Fibroblast of pulmonary artery (primary cell): ENCODE data around the gene EMC8.

Experiments
- DNase-seq: peaks from one replicate; pipeline ENCODE4 v3.0.0-alpha.2; 2010; ENCODE audit warnings: low read depth
- H3K4me3 ChIP-seq: replicated peaks from 2 replicates; pipeline ENCODE4 v1.5.1; 2011; ENCODE audit warnings: low read depth, mild to moderate bottlenecking, control low read depth, low read length, moderate library complexity
- CTCF ChIP-seq: IDR thresholded peaks from 2 replicates; pipeline ENCODE4 v1.5.1; 2011; ENCODE audit warnings: mild to moderate bottlenecking, control low read depth, low read length, inconsistent platforms; ENCODE audit errors: missing control alignments

EMC8 gene

GRCh38 chr16:85799497-85800320, at the start of gene EMC8, which contains the start of gene COX4I1:
Gene EMC8, minus strand, starts transcription at chr16:85799544. Its CDS starts 249 bp downstream, at chr16:85799295.
Gene COX4I1, plus strand, starts transcription at chr16:85799695. Its CDS starts 1,511 bp downstream, at chr16:85801206.
- peak within 1 kb of the TSS; percentile 92 for H3K4me3 ChIP-seq
- no peak for TF ChIP-seq CTCF
- peak; percentile 94 for DNase-seq

- H3K4me3 ChIP-seq: no peak overlapping the region
- no peak for DNase-seq
- no peak for TF ChIP-seq CTCF
Measured at GRCh38 chr16:85848986-85849385, 49.6 kb upstream of the EMC8 start.

- DNase-seq: no peak
- TF ChIP-seq CTCF: no peak
- no peak overlapping the region for H3K4me3 ChIP-seq
Measured at GRCh38 chr16:85847681-85848601, 48.6 kb upstream of the EMC8 start.

- H3K4me3 ChIP-seq: no peak overlapping the region
- DNase-seq: no peak
- TF ChIP-seq CTCF: no peak
Measured at GRCh38 chr16:85847036-85847435, 47.7 kb upstream of the EMC8 start.

GRCh38 chr16:85846461-85846860, 47.1 kb upstream of the EMC8 start:
- H3K4me3 ChIP-seq: no peak overlapping the region
- TF ChIP-seq CTCF: no peak
- no peak for DNase-seq

GRCh38 chr16:85845266-85845665, 45.9 kb upstream of the EMC8 start:
- no peak for DNase-seq
- TF ChIP-seq CTCF: no peak
- H3K4me3 ChIP-seq: no peak overlapping the region
